GM13977 (cell line): ENCODE data around the gene RNF186.
"Not testable (repeated sequence)": the region's sequence is repeated elsewhere in the genome, so short reads cannot be mapped to it uniquely, and the experiment has no call there.

Experiments
- DNase-seq: peaks from one replicate; pipeline ENCODE4 v3.0.0; 2012; ENCODE audit warnings: low spot score
- in situ Hi-C: fragments of 300-500 bp; cut with MboI; formaldehyde crosslinking; loops from one replicate; pipeline ENCODE4 v1.12.0; 2022; ENCODE audit warnings: low sequenced_read_pairs, low pct_unique_long_range_greater_than_20kb, mixed read lengths, inconsistent platforms; ENCODE audit not compliant: unreplicated experiment
- TF ChIP-seq, protein P1 (sequence below): IDR thresholded peaks from 2 replicates; pipeline ENCODE4 v1.5.1; 2012; ENCODE audit warnings: mild to moderate bottlenecking, control low read depth; ENCODE audit not compliant: insufficient read depth; ENCODE audit errors: extremely low read depth, missing control alignments

Gene RNF186

DNA sequence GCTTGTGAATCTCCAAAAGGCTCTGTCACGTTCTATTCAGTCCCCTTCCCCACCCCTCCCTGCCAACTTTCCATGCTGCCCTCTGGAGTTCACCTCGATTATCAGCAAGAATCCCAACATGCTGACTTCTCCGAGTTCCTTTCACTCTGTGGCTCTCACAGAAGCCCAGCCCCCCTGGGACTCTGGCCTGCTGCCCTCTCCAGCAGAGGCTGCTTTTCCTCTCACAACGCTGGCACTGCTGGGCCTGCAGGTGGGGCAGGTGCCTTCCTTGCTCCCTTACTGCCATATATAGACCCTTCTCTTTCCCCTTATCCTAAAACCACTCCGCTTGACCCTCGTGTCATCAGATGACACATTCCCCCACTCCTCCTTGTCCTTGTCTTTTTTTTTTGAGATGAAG lies 10.2 kb upstream of the RNF186 start:
- DNase-seq, result no peak
- in situ Hi-C loops, result no loop called here
- TF ChIP-seq, protein P1, sequence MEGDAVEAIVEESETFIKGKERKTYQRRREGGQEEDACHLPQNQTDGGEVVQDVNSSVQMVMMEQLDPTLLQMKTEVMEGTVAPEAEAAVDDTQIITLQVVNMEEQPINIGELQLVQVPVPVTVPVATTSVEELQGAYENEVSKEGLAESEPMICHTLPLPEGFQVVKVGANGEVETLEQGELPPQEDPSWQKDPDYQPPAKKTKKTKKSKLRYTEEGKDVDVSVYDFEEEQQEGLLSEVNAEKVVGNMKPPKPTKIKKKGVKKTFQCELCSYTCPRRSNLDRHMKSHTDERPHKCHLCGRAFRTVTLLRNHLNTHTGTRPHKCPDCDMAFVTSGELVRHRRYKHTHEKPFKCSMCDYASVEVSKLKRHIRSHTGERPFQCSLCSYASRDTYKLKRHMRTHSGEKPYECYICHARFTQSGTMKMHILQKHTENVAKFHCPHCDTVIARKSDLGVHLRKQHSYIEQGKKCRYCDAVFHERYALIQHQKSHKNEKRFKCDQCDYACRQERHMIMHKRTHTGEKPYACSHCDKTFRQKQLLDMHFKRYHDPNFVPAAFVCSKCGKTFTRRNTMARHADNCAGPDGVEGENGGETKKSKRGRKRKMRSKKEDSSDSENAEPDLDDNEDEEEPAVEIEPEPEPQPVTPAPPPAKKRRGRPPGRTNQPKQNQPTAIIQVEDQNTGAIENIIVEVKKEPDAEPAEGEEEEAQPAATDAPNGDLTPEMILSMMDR, result no peak

DNA sequence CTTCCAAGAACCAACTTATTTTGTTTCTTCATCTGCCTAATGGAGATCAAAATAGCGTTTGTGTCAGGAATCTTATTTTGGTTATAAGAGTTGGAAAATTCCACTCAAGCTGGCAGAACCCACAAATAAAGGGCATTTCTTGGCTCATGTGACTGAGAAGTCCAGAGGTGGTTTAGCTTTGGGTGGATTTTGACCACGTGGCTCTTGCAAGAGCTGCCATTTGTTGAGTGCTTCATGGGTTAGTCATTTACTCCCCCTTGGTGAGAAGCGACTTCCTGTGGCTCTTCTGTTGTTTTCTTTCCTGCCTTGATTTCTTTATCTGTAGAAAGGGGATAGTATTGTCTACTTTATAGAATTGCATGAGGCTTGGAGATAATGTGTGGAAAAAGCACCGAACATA lies 9.5 kb upstream of the RNF186 start:
- no peak for DNase-seq
- in situ Hi-C loops, result no loop called here
- TF ChIP-seq, protein P1, result no peak

DNA sequence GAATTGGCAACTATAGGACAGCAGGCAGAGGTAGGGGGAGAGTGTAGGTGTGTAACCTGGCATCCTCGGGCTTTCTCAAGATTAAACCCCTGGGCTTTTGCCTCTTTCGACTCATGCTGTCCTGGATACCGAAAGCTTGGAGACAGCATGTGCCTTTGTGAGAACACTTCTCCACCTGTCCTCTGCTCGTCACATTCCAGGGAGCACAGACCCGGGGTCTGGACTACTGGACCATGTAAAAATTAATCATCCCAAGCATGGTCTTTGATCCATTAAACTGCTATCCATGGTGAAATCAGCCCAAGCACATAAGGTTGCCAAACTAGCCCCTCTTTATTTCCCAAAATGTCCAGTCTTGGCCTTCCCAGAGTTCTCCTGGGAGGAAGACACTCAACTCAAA lies 9.0 kb upstream of the RNF186 start:
- in situ Hi-C loops, result no loop called here
- TF ChIP-seq, protein P1, result no peak
- DNase-seq, result no peak

DNA sequence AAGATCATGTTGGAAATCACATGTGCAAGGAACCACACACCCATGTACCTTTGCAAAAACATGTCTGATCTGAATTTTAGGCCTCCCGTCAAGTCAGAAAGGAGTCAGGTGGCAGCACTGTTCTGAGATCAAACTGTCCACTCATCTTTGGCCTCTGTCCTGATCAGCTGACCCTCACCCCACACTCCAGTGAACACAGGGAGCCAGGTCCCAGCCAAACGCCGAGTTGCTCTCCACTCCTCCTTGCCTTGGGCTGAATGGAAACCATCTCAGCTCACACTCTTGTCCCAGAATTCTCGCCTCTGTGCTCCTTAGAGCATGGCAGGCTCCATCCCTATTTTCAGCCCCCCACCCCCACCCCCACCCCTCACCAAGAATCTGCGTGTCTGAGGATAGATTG lies 4.6 kb upstream of the RNF186 start:
- in situ Hi-C loops, result no loop called here
- TF ChIP-seq, protein P1, result no peak
- DNase-seq, result no peak

DNA sequence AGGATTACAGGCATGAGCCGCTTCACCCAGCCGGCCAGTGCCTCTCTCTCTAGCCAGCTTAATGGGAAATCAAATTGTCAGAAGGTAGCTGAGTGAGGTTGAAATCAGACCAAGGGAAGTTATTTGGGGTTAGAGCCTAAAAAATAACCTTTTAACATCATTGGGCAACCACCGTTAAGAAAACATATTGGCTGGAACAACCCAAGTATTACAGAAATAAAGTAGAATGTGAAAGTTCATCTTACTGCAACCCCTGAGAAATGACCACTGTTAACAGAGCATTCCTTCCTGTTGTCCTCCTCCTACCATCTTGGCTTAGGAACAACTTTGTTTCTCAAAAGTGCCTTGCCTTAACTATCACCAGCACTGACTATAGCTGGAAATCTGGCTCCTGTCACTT lies 3.2 kb upstream of the RNF186 start:
- DNase-seq, result no peak
- in situ Hi-C loops, result no loop called here
- TF ChIP-seq, protein P1, result no peak

DNA sequence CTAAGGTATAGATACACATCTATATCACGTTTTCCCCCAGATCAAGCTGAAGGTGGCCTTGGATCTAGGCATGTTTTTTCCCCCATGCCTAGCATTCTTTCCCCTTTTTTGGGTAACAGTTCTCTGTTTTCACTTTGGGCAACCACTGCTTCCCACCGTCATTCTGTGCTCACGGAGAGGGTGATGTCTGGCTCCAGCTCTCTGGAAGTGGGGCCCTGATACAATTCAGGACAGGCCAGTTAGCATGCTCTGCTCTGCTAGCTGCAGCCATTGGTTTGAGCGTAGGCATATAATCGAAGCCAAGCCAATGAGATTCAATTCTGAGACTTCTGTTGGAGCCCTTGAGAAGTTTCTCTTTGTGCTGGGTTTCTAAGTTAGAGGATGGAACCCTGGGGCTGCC lies 2.1 kb upstream of the RNF186 start:
- DNase-seq, result no peak
- TF ChIP-seq, protein P1, result no peak
- in situ Hi-C loops, result no loop called here

DNA sequence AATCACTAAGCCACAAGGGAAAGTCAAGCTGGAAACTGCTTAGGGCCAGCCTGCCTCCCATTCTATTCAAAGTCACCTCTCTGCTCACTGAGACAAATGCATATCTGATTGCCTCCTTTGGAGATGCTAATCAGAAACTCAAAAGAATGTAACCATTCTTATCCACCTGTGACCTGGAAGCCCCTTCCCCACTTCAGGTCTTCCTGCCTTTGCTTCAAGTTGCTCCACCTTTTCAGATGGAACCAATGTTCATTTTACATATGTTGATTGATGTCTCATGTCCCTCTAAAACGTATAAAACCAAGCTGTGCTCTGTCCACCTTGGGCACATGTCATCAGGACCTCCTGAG lies 1.6 kb upstream of the RNF186 start:
- in situ Hi-C loops, DNase-seq: not testable (repeated sequence)
